ENCODE results near the gene TTF1. TPM values are rescaled to one million over a fixed set of nuclear protein-coding genes. Genes with fewer than 3 reads are reported as not detected.

TTF1 gene
- total RNA-seq, result 5.2 and 6.9 TPM in 2 replicates

- peak; percentile 92 for DNase-seq (ENCODE audit: low read depth)
- peak within 1 kb of the TSS; percentile 81 for H3K4me3 ChIP-seq (ENCODE audit: low read depth, low read length)
Observed at GRCh38 chr9:132406554-132407122, at the start of gene TTF1. Gene TTF1 (minus strand): TSS chr9:132406840. CDS start chr9:132402821, 4,019 bp downstream.

GRCh38 chr9:132456241-132456640 is 49.6 kb upstream of the TTF1 start:
- no peak for DNase-seq (ENCODE audit: low read depth)
- no peak overlapping the region for H3K4me3 ChIP-seq (ENCODE audit: low read depth, low read length)
- no peak for TF ChIP-seq CTCF (IDR thresholded peaks at IDR 0.05; ENCODE audit: insufficient read depth, low read depth, low read length)

More at GRCh38 chr9:132406554-132407122, at the start of gene TTF1:
- TF ChIP-seq CTCF (IDR thresholded peaks at IDR 0.05; ENCODE audit: insufficient read depth, low read depth, low read length), result no peak

- DNase-seq (ENCODE audit: low read depth), result no peak
- TF ChIP-seq CTCF (IDR thresholded peaks at IDR 0.05; ENCODE audit: insufficient read depth, low read depth, low read length), result no peak
- H3K4me3 ChIP-seq (ENCODE audit: low read depth, low read length), result no peak overlapping the region
Observed at GRCh38 chr9:132451276-132451675, 44.6 kb upstream of the TTF1 start.

GRCh38 chr9:132447902-132448301 is 41.3 kb upstream of the TTF1 start:
- TF ChIP-seq CTCF (IDR thresholded peaks at IDR 0.05; ENCODE audit: insufficient read depth, low read depth, low read length), result no peak
- H3K4me3 ChIP-seq (ENCODE audit: low read depth, low read length), result no peak overlapping the region
- DNase-seq (ENCODE audit: low read depth), result no peak

- DNase-seq (ENCODE audit: low read depth), result no peak
- no peak overlapping the region for H3K4me3 ChIP-seq (ENCODE audit: low read depth, low read length)
- peak; percentile 16 for TF ChIP-seq CTCF (IDR thresholded peaks at IDR 0.05; ENCODE audit: insufficient read depth, low read depth, low read length)
Observed at GRCh38 chr9:132447346-132447745, 40.7 kb upstream of the TTF1 start.

GRCh38 chr9:132446887-132447286 is 40.2 kb upstream of the TTF1 start:
- no peak for DNase-seq (ENCODE audit: low read depth)
- TF ChIP-seq CTCF (IDR thresholded peaks at IDR 0.05; ENCODE audit: insufficient read depth, low read depth, low read length), result no peak
- H3K4me3 ChIP-seq (ENCODE audit: low read depth, low read length), result no peak overlapping the region
